NCI-H2227 (cell line): Measurements from ENCODE around the gene SLC17A6.

ENCODE experiments used
- DNase-seq: peaks from one replicate; lab custom pipeline; 2025; ENCODE audit not compliant: unreplicated experiment; lab: John Stamatoyannopoulos, UW

The SLC17A6 gene

DNA sequence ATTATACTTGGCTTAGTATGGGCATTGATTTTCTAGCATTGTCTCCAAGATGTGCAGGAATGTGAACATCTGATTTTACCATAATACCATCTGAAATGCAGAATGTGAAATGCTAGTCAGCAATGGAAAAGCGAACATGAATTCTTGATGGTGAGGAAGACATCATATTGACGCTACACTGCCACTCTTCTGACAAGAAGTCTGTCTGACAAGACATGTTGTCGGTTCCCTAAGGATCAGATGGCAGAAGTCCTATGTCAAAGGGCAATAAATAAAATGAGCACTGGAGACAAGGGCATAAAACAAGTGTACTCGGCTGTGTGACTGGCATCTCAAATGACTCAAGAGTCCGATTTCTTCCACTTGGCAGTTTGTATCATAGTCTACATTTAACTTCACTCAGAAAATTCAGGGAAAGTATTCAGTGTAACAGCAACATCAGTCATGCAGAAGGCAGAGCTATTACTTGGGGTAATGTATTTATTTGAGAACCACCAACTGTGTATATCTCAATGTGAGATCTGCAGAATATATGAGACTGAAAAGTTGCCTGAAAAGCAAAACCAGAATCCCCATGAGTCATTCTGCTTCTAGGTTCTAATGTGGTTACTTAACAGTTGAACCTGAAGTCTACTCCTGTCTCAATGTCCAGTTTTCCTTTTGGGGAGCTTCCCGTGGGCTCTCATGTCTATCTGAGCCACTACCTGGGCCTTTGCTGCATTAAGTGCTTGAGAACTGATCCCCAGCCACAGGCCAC lies 51.5 kb downstream of the SLC17A6 start:
- no peak for DNase-seq

DNA sequence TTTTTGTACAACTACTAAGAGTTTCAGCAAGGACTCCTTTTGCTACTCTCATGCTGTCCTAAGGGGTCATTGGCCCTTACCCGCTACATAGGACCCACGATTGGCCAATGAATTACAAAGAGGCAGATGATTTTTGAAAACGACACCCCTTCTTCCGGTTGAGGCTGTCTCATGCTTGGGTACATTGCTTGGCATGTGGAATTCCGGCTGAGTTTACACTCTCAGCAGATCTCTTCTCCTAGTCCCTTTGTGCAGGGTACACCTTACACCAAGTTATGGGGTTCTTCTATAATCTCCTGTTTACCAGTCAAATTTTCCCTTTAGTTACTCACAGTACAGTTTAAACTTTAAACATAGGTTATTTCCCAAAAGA lies 52.1 kb downstream of the SLC17A6 start:
- no peak for DNase-seq

DNA sequence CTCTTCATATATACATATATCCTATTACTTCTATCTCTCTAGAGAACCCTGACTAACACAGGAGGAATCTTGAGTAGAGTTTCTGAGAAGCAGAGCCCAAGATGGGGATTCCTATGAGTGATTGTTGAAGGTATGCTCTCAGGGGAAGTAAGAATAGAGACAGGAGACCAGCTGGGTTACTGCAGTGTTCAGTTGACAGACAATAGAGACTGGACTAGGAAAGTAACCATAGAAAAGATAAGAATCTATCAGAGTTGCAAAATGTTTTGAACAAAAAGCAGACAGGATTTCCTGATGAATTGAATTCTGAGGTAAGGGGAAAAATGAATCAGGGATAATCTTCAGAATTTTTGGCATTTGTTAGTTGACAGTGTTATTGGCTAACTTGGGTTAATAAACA lies 54.4 kb downstream of the SLC17A6 start:
- no peak for DNase-seq

DNA sequence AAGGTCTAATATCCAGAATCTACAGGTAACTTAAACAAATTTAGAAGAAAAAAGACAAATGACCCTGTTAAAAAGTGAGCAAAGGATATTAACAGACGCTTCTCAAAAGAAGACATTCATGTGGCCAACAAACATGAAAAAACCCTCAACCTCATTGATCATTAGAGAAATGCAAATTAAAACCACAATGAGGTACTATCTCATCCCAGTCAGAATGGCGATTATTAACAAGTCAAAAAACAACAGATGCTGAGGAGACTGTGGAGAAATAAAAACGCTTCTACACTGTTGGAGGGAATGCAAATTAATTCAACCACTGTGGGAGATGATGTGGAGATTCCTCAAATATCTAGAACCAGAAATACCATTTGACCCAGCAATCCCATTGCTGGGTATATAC lies 67.2 kb downstream of the SLC17A6 start:
- DNase-seq = no peak

DNA sequence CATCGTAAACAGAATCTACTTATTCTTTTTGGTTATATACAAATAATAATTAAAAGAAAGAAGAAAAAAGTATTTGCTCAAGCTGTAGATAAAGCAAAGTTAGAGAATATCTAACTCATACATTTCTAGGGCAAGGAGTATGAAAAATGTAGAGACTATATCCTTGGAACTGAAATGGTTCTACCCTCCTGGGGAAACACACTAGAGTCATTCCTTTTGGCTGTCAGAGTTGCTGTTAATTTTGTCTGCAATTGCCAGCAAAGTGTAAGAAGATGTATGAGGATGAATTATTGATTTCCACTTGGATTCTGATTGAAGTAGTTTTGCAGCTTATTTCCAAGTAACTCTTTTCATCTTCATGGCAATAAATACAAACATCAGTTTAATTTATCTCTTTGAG lies 69.1 kb downstream of the SLC17A6 start:
- DNase-seq = no peak

DNA sequence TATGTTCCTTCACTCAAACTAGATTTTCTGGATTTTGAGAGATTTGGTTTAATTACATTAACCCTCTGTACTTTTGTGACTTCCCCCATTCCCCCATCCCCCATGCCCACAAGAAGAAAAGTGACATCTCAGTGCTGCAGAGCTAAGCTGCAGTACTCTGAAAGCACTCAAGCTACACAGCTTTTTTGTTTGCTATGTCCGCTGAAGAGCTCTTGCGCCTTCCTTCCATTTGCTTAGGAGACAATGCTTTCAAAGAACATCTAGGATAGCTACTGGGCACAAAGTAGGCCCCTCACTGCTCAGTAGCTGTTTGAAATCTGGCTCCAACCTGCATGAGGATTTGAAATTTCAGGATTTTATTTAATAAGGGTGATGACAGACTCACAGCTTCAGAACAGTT lies 69.7 kb downstream of the SLC17A6 start:
- no peak for DNase-seq

DNA sequence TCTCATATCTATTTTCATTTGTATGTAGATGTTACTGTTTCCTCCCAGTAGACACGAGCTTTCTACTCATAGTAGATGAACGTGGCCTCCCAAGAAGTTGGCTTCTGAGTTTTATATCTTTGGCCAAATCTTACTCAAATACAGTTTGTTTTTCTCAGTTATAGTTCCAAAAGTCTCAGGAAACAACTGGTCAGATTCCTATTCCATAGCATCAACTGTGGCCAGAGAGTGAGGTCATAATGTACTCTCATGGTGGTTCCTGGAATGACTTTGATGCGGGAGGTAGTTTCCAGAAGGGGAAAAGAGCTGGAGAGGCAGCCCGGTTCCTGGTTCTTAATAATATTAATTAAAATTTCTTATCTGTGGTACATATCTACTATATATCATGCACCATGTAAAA lies 77.3 kb downstream of the SLC17A6 start:
- no peak for DNase-seq

DNA sequence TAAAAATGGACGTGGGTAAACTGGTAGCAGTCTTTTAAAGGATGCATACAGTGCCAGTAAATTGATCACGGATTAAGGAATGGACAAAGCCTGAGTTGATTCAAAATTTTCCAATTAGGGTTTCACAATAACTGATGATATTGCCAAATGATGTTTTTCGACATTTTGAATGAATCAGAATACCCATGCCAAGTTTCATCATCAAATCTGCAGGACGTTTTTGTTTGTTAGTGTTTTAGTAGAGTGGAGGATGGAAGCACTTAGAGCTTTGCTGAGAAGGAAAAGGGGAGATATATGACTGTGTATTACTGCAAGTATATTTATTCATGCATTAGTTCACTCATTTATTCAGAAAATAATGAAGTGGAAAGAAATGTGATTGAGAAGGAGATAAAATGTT lies 78.3 kb downstream of the SLC17A6 start:
- no peak for DNase-seq

DNA sequence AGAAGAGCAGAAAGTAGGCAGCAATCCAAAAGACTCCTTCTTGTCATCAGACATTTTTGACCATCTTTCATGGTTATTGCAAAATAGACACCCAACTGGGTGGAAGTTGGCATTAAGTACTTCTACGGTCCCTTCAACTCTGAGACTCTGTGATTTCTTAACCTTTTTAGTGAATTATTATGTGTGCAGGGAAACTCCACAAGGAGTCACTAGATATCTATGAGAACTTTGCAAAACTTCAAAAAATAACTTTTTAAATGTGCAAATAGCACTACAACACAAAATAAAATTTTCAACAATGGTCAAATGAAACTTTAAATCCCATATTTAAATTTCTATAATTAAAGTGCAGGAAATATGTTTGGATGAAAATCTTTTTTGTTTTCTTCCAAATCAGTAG lies 88.7 kb downstream of the SLC17A6 start:
- DNase-seq = no peak
